Panc1 (cell line): ENCODE data around the gene SUPT3H.

Experiments used
- POLR2AphosphoS5 ChIP-seq: IDR thresholded peaks from 2 replicates; pipeline ENCODE4 v1.6.1; 2012; ENCODE audit warnings: mild to moderate bottlenecking, low read depth, low read length, moderate library complexity
- REST ChIP-seq, 2 experiments: IDR thresholded peaks; 2 replicates each; pipeline ENCODE4 v1.6.1; 2011 to 2012; ENCODE audit warnings: low read depth in 2 of 2, control low read depth in 1 of 2, low read length in 1 of 2, mild to moderate bottlenecking in 1 of 2, moderate library complexity in 1 of 2; ENCODE audit not compliant: insufficient read depth in 1 of 2
- SIN3A ChIP-seq: IDR thresholded peaks from 2 replicates; pipeline ENCODE4 v1.6.1; 2012; ENCODE audit warnings: low read depth, mild to moderate bottlenecking, low read length, moderate library complexity, borderline replicate concordance; ENCODE audit not compliant: insufficient read depth
- TCF7L2 ChIP-seq: IDR thresholded peaks from 2 replicates; pipeline ENCODE4 v1.6.1; 2011; ENCODE audit warnings: mild to moderate bottlenecking, low read depth, low read length, inconsistent platforms
- TF ChIP-seq, protein P1 (sequence below): fragments of 450-650 bp; IDR thresholded peaks from 2 replicates; pipeline ENCODE4 v1.5.1; 2017; ENCODE audit warnings: mild to moderate bottlenecking

DNA sequence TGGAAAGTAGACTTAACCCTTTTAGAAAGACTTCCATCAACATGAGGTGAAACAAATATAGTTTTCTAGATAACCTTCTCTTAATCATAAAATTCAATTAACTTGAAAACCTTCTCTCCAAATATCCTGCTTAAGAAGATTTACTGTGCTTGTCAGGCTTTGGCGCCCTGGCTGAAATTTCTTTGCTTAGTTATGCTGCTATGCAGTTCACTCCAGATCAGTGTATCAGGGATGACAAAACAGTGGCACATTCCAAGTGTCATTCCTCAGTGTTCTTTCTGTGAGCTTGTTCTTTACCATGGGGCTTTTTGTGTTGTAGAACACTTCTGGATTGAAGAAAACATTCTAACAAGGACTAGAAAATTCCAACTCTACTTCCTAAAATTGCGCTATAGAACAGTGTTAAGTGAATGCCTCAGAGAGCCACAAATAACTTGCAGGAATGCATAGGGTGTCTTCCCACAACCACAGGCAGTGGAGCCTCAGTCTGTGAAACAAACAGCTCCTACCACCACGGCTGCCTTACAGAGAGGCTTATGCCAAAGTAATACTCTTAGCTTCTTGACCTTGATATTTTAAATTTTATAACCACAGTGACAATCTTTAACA lies 546.6 kb downstream of the SUPT3H start:
- no peak for TF ChIP-seq REST (IDR thresholded peaks at IDR 0.05; ENCODE audit: insufficient read depth in 1 of 2, low read depth in 2 of 2, low read length in 1 of 2)
- TF ChIP-seq, protein P1, sequence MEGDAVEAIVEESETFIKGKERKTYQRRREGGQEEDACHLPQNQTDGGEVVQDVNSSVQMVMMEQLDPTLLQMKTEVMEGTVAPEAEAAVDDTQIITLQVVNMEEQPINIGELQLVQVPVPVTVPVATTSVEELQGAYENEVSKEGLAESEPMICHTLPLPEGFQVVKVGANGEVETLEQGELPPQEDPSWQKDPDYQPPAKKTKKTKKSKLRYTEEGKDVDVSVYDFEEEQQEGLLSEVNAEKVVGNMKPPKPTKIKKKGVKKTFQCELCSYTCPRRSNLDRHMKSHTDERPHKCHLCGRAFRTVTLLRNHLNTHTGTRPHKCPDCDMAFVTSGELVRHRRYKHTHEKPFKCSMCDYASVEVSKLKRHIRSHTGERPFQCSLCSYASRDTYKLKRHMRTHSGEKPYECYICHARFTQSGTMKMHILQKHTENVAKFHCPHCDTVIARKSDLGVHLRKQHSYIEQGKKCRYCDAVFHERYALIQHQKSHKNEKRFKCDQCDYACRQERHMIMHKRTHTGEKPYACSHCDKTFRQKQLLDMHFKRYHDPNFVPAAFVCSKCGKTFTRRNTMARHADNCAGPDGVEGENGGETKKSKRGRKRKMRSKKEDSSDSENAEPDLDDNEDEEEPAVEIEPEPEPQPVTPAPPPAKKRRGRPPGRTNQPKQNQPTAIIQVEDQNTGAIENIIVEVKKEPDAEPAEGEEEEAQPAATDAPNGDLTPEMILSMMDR: no peak
- no peak for TF ChIP-seq POLR2AphosphoS5
- TF ChIP-seq SIN3A: no peak
- TF ChIP-seq TCF7L2: no peak
